Measurements from ENCODE around the gene GANC.

Gene GANC

GRCh38 chr15:42352401-42352800, 79.4 kb downstream of the GANC start:
- H3K23ac ChIP-seq (ENCODE audit: low read length) = no peak overlapping the region
- no peaks in the 10 kb centered on the region for H3K9me3 ChIP-seq (ENCODE audit: insufficient read depth, low read depth, low read length)
- WGBS (ENCODE audit: extremely low coverage, insufficient coverage, insufficient read length) = no CpG with 5 or more reads among the region's 7 CpGs
- H2BK5ac ChIP-seq (ENCODE audit: low read depth, low read length, poor library complexity) = no peak overlapping the region
- no peak overlapping the region for H3K27ac ChIP-seq (ENCODE audit: low read depth, low read length)
- no peak overlapping the region for H3K4me2 ChIP-seq (ENCODE audit: low read length)
- no peaks in the 10 kb centered on the region for H3K79me1 ChIP-seq (ENCODE audit: low read length)
- no peaks in the 10 kb centered on the region for H3K4me1 ChIP-seq (ENCODE audit: control insufficient read depth in 1 of 2, insufficient read depth in 2 of 2, low read length in 2 of 2)
- H2BK12ac ChIP-seq (ENCODE audit: low read length) = no peak overlapping the region
- no peak overlapping the region for H3K9ac ChIP-seq (ENCODE audit: low read length)
- peaks cover 0 to 2% of the 10 kb centered on the region in 2 experiments for H3K36me3 ChIP-seq (ENCODE audit: control insufficient read depth in 1 of 2, insufficient read depth in 2 of 2, low read length in 2 of 2)
- H2AFZ ChIP-seq (ENCODE audit: insufficient read depth, low read length, poor library complexity) = no peak overlapping the region
- no peak overlapping the region for H3K14ac ChIP-seq (ENCODE audit: low read length)
- no peak overlapping the region for H4K12ac ChIP-seq (ENCODE audit: low read depth, low read length)
- DNase-seq = no peak
- no peak overlapping the region for H3K4ac ChIP-seq (ENCODE audit: low read depth, low read length)
- no peaks in the 10 kb centered on the region for H3K27me3 ChIP-seq (ENCODE audit: insufficient read depth, low read length)
- H3K18ac ChIP-seq (ENCODE audit: low read length) = no peak overlapping the region
- no peak overlapping the region for H4K8ac ChIP-seq (ENCODE audit: low read depth, low read length)
- no peaks in the 10 kb centered on the region for H3K79me2 ChIP-seq (ENCODE audit: control insufficient read depth, insufficient read depth, low read length, poor library complexity)
- no peak overlapping the region for H2AK5ac ChIP-seq (ENCODE audit: low read length)
- no peak overlapping the region for H4K91ac ChIP-seq (ENCODE audit: low read depth, low read length)
- H3K4me3 ChIP-seq (ENCODE audit: low read depth, low read length) = no peak overlapping the region
- H2BK120ac ChIP-seq (ENCODE audit: insufficient read depth, low read length, poor library complexity) = no peak overlapping the region

DNA sequence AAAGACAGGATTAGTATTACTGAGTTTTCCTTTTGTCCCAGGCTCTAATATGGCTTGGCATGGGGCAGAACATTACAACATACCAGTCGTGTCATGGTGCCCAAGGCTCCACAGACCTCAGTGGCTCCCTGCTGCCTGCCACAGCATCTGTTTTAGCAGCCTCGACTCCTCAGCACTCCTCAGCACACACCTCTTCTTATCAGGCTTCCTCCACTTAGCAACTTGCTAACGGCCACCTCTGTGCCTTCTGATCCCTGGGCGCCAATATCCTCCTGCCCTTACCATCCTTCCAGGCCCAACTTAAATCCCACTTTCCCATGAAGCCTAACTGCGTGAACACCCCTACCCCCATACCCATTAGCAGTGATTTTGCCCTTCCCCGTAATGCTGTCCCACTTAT, 80.1 kb downstream of the GANC start:
- Histone ChIP-seq H3K9ac (ENCODE audit: low read length) (no peak overlapping the region), H3K27ac (ENCODE audit: low read depth, low read length) (no peak overlapping the region), H3K27me3 (ENCODE audit: insufficient read depth, low read length) (no peaks in the 10 kb centered on the region), H3K4ac (ENCODE audit: low read depth, low read length) (no peak overlapping the region), H2AK5ac (ENCODE audit: low read length) (no peak overlapping the region), H3K36me3 (ENCODE audit: control insufficient read depth in 1 of 2, insufficient read depth in 2 of 2, low read length in 2 of 2) (peaks cover 0 to 2% of the 10 kb centered on the region in 2 experiments), H2BK5ac (ENCODE audit: low read depth, low read length, poor library complexity) (no peak overlapping the region), H3K9me3 (ENCODE audit: insufficient read depth, low read depth, low read length) (no peaks in the 10 kb centered on the region), H2AFZ (ENCODE audit: insufficient read depth, low read length, poor library complexity) (no peak overlapping the region), H4K8ac (ENCODE audit: low read depth, low read length) (no peak overlapping the region), H3K79me2 (ENCODE audit: control insufficient read depth, insufficient read depth, low read length, poor library complexity) (no peaks in the 10 kb centered on the region), H2BK12ac (ENCODE audit: low read length) (no peak overlapping the region), H3K23ac (ENCODE audit: low read length) (no peak overlapping the region), H3K18ac (ENCODE audit: low read length) (no peak overlapping the region), H4K12ac (ENCODE audit: low read depth, low read length) (no peak overlapping the region), H3K14ac (ENCODE audit: low read length) (no peak overlapping the region), H3K4me3 (ENCODE audit: low read depth, low read length) (no peak overlapping the region), H3K79me1 (ENCODE audit: low read length) (no peaks in the 10 kb centered on the region), H3K4me2 (ENCODE audit: low read length) (no peak overlapping the region), H4K91ac (ENCODE audit: low read depth, low read length) (no peak overlapping the region), H3K4me1 (ENCODE audit: control insufficient read depth in 1 of 2, insufficient read depth in 2 of 2, low read length in 2 of 2) (no peaks in the 10 kb centered on the region), H2BK120ac (ENCODE audit: insufficient read depth, low read length, poor library complexity) (no peak overlapping the region)
- DNase-seq = no peak
- no CpG with 5 or more reads among the region's 6 CpGs for WGBS (ENCODE audit: extremely low coverage, insufficient coverage, insufficient read length)

GRCh38 chr15:42354824-42355223, 81.8 kb downstream of the GANC start:
- Histone ChIP-seq H3K4me3 (ENCODE audit: low read depth, low read length) (no peak overlapping the region), H3K14ac (ENCODE audit: low read length) (no peak overlapping the region), H2BK120ac (ENCODE audit: insufficient read depth, low read length, poor library complexity) (no peak overlapping the region), H3K79me1 (ENCODE audit: low read length) (no peaks in the 10 kb centered on the region), H2BK5ac (ENCODE audit: low read depth, low read length, poor library complexity) (no peak overlapping the region), H3K36me3 (ENCODE audit: control insufficient read depth in 1 of 2, insufficient read depth in 2 of 2, low read length in 2 of 2) (peaks cover 0 to 2% of the 10 kb centered on the region in 2 experiments), H3K27ac (ENCODE audit: low read depth, low read length) (no peak overlapping the region), H3K4me2 (ENCODE audit: low read length) (no peak overlapping the region), H2BK12ac (ENCODE audit: low read length) (no peak overlapping the region), H2AFZ (ENCODE audit: insufficient read depth, low read length, poor library complexity) (no peak overlapping the region), H2AK5ac (ENCODE audit: low read length) (no peak overlapping the region), H3K4ac (ENCODE audit: low read depth, low read length) (no peak overlapping the region), H3K27me3 (ENCODE audit: insufficient read depth, low read length) (no peaks in the 10 kb centered on the region), H3K9ac (ENCODE audit: low read length) (no peak overlapping the region), H4K8ac (ENCODE audit: low read depth, low read length) (no peak overlapping the region), H4K91ac (ENCODE audit: low read depth, low read length) (no peak overlapping the region), H3K4me1 (ENCODE audit: control insufficient read depth in 1 of 2, insufficient read depth in 2 of 2, low read length in 2 of 2) (no peaks in the 10 kb centered on the region), H3K9me3 (ENCODE audit: insufficient read depth, low read depth, low read length) (no peaks in the 10 kb centered on the region), H3K79me2 (ENCODE audit: control insufficient read depth, insufficient read depth, low read length, poor library complexity) (no peaks in the 10 kb centered on the region), H3K18ac (ENCODE audit: low read length) (no peak overlapping the region), H3K23ac (ENCODE audit: low read length) (no peak overlapping the region), H4K12ac (ENCODE audit: low read depth, low read length) (no peak overlapping the region)
- no CpG with 5 or more reads among the region's 2 CpGs for WGBS (ENCODE audit: extremely low coverage, insufficient coverage, insufficient read length)
- DNase-seq = no peak

DNA sequence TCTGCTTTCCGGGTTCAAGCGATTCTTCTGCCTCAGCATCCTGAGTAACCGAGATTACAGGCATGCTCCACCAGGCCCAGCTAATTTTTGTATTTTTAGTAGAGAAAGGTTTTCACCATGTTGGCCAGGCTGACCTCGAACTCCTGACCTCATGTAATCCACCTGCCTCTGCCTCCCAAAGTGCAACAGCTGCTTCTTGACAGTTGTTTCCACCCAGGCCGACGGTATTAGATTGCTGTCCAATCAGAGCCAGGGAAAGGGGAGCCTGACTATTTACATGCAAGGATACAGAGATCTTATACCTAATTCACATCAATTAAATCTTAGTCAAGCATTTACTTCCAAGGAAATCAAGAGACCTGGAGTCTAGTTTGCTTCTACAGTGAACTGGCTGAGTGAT, 82.3 kb downstream of the GANC start:
- Histone ChIP-seq H3K27ac (ENCODE audit: low read depth, low read length) (no peak overlapping the region), H3K36me3 (ENCODE audit: control insufficient read depth in 1 of 2, insufficient read depth in 2 of 2, low read length in 2 of 2) (peaks cover 0 to 2% of the 10 kb centered on the region in 2 experiments), H3K27me3 (ENCODE audit: insufficient read depth, low read length) (no peaks in the 10 kb centered on the region), H3K4me2 (ENCODE audit: low read length) (no peak overlapping the region), H2AFZ (ENCODE audit: insufficient read depth, low read length, poor library complexity) (no peak overlapping the region), H3K79me1 (ENCODE audit: low read length) (no peaks in the 10 kb centered on the region), H3K14ac (ENCODE audit: low read length) (no peak overlapping the region), H3K23ac (ENCODE audit: low read length) (no peak overlapping the region), H4K8ac (ENCODE audit: low read depth, low read length) (no peak overlapping the region), H3K4ac (ENCODE audit: low read depth, low read length) (no peak overlapping the region), H2AK5ac (ENCODE audit: low read length) (no peak overlapping the region), H3K18ac (ENCODE audit: low read length) (no peak overlapping the region), H2BK5ac (ENCODE audit: low read depth, low read length, poor library complexity) (no peak overlapping the region), H3K79me2 (ENCODE audit: control insufficient read depth, insufficient read depth, low read length, poor library complexity) (no peaks in the 10 kb centered on the region), H3K9ac (ENCODE audit: low read length) (no peak overlapping the region), H3K9me3 (ENCODE audit: insufficient read depth, low read depth, low read length) (no peaks in the 10 kb centered on the region), H2BK120ac (ENCODE audit: insufficient read depth, low read length, poor library complexity) (no peak overlapping the region), H4K91ac (ENCODE audit: low read depth, low read length) (no peak overlapping the region), H3K4me3 (ENCODE audit: low read depth, low read length) (no peak overlapping the region), H2BK12ac (ENCODE audit: low read length) (no peak overlapping the region), H4K12ac (ENCODE audit: low read depth, low read length) (no peak overlapping the region), H3K4me1 (ENCODE audit: control insufficient read depth in 1 of 2, insufficient read depth in 2 of 2, low read length in 2 of 2) (no peaks in the 10 kb centered on the region)
- WGBS (ENCODE audit: extremely low coverage, insufficient coverage, insufficient read length) = no CpG with 5 or more reads among the region's 6 CpGs
- no peak for DNase-seq

Data from trophoblast cell (in vitro differentiated cells and primary cell).